ENCODE measurements around the gene MAP1LC3B.

Gene MAP1LC3B

DNA sequence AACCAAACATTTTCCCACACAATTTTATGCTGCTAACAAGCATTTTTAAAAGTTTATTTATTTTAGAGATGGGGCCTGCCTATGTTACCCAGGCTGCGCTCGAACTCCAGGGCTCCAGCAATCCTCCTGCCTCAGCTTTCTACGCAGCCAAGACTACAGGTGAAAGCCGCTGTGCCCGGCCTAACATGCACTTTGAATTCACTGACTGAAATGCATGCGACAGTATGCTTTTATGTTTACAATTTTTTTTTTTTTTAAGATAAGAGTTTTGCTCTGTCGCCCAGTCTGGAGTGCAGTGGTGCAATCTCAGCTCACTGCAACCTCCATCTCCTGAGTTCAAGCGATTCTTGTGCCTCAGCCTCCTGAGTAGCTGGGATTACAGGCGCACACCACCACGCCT is 47.8 kb downstream of the MAP1LC3B start:
- in situ Hi-C loops (cut with HindIII; ENCODE audit: low pct_ligation_motif_present, low pct_unique_long_range_greater_than_20kb, low sequenced_read_pairs) = no loop called here
- DNase-seq = no peak

DNA sequence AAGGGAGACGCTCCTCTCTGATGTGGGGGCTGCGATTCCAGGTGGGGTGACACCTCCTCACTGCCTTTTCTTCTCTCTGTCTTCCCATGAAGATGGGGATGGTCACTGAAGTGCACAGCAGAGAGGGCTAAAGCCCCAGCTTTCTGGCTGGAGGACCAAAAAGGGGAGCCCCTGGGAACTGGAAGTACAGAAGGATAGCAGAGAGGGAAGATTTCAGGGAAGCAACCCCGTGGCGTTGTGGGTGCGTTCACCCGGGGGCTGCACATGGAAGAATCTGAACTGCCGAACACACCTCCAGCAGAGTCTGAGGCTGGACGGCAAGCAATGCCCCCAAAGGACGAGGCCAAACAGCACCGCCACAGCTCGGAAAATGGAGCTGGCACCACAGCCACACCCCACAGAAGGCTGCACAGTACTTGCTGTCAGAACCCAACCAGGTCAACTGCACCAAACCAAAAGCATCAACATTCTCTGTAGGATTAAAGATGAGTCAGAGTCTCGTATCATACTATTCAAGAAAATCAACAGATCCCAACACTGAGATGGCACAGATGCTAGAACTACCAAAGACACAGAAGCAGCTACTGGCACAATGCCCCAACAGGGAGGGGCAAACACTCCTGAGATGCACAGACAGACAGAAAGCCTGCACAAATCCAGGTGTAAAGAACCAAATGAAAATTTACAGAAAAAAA is 49.9 kb downstream of the MAP1LC3B start:
- in situ Hi-C loops (cut with HindIII; ENCODE audit: low pct_ligation_motif_present, low pct_unique_long_range_greater_than_20kb, low sequenced_read_pairs) = no loop called here
- no peak for DNase-seq

DNA sequence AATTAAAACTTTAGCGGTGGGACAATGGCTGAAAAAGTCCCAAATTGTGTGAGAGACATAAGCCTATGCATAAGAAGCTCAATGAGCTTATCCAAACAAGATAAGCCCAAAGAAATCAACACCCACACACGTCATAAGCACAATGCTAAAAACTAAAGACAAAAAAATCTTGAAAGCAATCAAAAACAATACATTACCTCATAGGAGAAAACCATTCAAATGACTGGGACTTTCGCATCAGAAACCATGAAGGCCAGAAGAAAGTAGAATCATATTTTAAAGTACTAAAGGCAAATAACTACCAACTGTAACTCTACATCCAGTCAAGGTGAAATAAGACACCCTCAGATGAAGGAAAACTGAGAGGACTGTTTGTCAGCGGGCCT is 50.4 kb downstream of the MAP1LC3B start:
- DNase-seq = no peak
- in situ Hi-C loops (cut with HindIII; ENCODE audit: low pct_ligation_motif_present, low pct_unique_long_range_greater_than_20kb, low sequenced_read_pairs) = no loop called here

DNA sequence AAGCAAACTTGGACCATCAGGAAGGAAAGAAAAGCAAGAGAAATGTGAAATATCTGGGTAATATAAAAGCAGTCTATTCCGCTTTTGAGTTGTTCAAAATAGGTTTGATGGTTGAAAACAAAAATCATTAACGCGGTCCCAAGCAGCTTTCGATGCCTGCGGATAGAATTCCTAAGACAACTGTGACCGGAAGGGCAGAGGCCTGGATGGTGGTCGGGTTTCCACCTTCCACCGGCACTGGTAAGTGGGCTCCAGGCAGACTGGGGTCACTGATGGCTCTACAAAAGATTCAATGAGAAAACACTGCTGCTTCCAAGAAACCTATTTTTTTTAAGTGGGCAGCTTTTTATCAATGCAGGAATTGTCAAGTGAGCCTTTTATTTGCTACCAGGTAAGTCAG is 50.9 kb downstream of the MAP1LC3B start:
- in situ Hi-C loops (cut with HindIII; ENCODE audit: low pct_ligation_motif_present, low pct_unique_long_range_greater_than_20kb, low sequenced_read_pairs) = no loop called here

DNA sequence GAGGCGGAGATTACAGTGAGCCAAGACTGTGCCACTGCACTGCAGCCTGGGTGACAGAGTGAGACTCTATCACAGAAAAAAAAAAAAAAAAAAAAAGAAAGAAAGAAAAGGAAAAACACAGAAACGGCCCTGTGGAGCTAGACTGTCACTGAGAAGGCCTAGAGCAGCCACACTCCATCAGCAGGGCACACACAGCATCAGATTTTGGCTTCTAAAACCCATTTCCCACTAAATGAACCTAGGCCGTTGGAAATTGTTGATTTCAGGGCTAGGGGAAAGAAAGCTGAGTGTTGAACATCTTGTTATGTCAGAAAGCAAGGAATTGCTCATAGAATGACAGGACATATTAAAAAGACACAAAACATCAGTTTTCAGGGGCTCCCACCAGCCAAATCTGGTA is 51.8 kb downstream of the MAP1LC3B start:
- DNase-seq = no peak

More for the DNA sequence above, 50.9 kb downstream of the MAP1LC3B start:
- no peak for DNase-seq

DNA sequence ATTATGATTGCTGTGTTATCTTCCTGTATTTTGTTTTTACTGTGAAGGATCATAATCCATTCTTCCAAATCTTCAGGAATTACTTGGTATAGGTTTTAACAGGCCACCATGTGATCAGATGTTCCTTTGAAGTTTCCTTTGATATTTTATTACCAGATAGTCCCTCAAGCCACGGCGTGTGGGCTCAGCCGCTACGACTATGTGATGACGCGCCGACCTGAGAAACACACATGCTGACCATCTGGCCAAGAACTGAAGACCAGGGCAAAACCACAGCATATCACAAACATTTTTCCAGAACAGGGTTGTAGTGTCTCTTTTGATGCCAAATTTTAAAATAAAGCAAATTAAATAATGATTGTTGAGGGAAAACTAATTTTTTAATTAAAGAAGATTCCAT is 53.4 kb downstream of the MAP1LC3B start:
- DNase-seq = no peak
- in situ Hi-C loops (cut with HindIII; ENCODE audit: low pct_ligation_motif_present, low pct_unique_long_range_greater_than_20kb, low sequenced_read_pairs) = no loop called here

More for the DNA sequence above, 51.8 kb downstream of the MAP1LC3B start:
- in situ Hi-C loops (cut with HindIII; ENCODE audit: low pct_ligation_motif_present, low pct_unique_long_range_greater_than_20kb, low sequenced_read_pairs) = no loop called here

DNA sequence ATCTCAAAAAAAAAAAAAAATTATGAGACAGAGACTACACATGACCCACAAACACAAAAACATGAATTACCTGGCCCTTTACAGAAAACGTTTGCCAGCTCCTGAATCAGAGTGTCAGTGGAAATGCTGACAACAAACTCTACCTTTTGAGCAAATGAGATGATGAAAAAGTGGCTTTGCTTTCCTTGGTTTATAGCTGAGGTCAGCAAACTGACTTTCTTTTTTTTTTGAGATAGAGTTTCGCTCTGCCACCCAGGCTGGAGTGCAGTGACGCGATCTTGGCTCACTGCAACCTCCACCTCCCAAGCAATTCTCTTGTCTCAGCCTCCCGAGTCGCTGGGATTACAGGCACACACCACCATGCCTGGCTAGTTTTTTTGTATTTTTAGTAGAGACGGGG is 54.3 kb downstream of the MAP1LC3B start:
- in situ Hi-C loops (cut with HindIII; ENCODE audit: low pct_ligation_motif_present, low pct_unique_long_range_greater_than_20kb, low sequenced_read_pairs) = no loop called here
- no peak for DNase-seq

DNA sequence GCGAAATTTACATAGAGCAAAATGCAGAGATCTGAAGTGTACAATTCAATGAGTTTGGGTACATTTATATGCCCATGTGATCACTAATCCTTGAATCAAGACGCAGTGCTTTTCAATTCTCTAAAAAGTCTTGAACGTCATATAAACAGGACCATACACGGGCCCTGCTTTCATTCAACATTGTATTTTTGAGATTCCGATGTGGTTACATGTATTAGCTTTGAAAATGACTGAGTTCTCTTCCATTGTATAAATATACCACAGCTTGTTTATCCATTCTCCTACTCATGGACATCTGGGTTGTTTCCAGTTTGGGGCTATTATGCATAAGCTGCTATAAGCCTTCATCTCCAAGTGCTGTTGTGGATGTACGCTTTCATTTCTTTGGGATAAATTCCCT is 55.2 kb downstream of the MAP1LC3B start:
- no peak for DNase-seq

DNA sequence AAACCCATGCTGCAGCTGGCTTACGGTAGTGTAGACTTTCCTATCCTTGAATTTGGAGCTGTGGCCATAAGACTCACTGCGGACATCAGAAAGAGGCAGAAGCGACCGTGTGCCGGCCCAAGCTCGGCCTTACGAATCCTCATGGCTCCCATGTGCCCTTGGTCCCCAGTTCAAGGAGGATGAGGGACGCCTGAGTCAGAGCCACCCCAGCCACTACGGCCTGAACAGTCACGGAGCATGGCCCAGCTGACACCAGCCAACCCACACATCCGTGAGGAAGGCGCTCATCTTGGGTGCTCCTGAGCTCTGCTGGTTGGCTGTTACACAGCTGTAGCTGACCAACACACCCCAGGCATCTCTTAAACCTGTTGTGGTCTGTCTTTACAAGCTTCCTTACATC is 56.7 kb downstream of the MAP1LC3B start:
- DNase-seq = no peak
- in situ Hi-C loops (cut with HindIII; ENCODE audit: low pct_ligation_motif_present, low pct_unique_long_range_greater_than_20kb, low sequenced_read_pairs) = no loop called here

More for the DNA sequence above, 55.2 kb downstream of the MAP1LC3B start:
- in situ Hi-C loops (cut with HindIII; ENCODE audit: low pct_ligation_motif_present, low pct_unique_long_range_greater_than_20kb, low sequenced_read_pairs) = no loop called here

DNA sequence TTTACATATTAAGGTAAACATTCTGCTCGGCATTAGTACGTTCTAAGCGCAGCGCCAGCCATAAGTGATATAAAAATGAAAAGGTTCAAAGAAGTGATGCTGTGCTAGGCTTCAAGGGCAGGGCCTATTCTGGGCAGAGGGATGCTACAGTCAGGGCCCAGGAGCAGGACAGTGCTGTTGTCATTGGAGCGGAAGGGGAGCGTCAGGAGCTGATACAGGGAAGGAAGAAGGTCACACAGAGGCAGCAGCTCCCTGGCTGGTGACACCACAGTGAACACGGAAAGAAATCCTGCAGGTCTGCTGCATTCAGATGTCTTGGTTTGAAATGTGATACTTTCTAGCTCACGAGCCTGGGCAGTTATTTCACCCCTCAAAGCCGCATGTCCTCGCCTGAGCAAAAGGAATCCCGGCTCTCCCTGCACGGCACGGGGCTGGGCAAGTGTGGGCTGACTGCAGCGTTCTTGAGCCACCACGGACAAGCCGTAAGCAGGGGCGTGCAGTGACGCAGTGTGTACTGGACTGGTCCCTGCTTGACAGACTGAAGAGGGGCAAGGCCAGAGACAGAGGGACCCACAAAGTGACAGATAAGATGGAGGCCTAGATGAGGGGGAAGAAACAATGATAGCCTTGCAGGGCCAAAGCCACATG is 59.6 kb downstream of the MAP1LC3B start:
- DNase-seq = no peak
- in situ Hi-C loops (cut with HindIII; ENCODE audit: low pct_ligation_motif_present, low pct_unique_long_range_greater_than_20kb, low sequenced_read_pairs) = no loop called here

DNA sequence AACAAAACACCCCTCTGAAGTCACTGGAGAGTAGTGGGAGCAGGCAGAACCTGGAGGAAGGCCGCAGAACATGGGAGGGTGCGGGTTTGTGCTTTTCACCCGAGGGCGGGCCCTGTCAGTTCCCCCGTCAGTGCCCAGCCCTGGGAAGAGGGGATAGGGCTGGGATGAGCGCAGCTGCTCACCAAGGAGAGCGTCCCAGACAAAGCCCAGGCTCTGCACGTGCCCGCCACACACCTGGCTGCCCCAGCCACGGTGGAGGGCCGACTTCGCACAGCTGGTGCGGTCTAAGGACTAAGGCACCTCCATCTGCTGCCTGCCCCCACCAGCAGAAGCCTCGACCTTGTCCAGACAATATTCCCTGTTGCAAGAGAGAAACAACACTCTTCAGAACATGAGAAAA is 61.2 kb downstream of the MAP1LC3B start:
- no peak for DNase-seq
- in situ Hi-C loops (cut with HindIII; ENCODE audit: low pct_ligation_motif_present, low pct_unique_long_range_greater_than_20kb, low sequenced_read_pairs) = no loop called here
